Natural killer cell (primary cell): ENCODE results near the gene DIP2C. TPM values are rescaled to one million over a fixed set of nuclear protein-coding genes. Genes with fewer than 3 reads are reported as not detected.
"Not testable (repeated sequence)": the region's sequence is repeated elsewhere in the genome, so short reads cannot be mapped to it uniquely, and the experiment has no call there.

Experiments used
- ATAC-seq, 3 donors: fragments of 150-1000 bp in 2 of 3; fragments of 200-7000 bp in 1 of 3; cut with Tn5 transposase; 1 replicate in 1 of 3; 2 replicates in 2 of 3; pipeline ENCODE4 v1.10.0; 2021; ENCODE audit warnings: mild to moderate bottlenecking in 2 of 3, moderate library complexity in 2 of 3
- DNase-seq, 2 donors: peaks; one replicate each; pipeline versions ENCODE4 v3.0.0 to v3.0.0-alpha.2; 2013 to 2021; ENCODE audit warnings: mixed read lengths in 1 of 2
- H3K27ac ChIP-seq: one replicate; pipeline ENCODE4 v1.5.1; 2013; ENCODE audit warnings: mild to moderate bottlenecking, low read length
- H3K27me3 ChIP-seq: one replicate; pipeline ENCODE4 v1.6.1; 2013; ENCODE audit warnings: low read length; ENCODE audit not compliant: control insufficient read depth, insufficient read depth
- H3K36me3 ChIP-seq: one replicate; pipeline ENCODE4 v1.6.1; 2013; ENCODE audit warnings: low read length; ENCODE audit not compliant: control insufficient read depth, insufficient read depth
- H3K4me1 ChIP-seq: one replicate; pipeline ENCODE4 v1.6.1; 2013; ENCODE audit warnings: low read length; ENCODE audit not compliant: control insufficient read depth, insufficient read depth
- H3K4me3 ChIP-seq: one replicate; pipeline ENCODE4 v1.5.1; 2013; ENCODE audit warnings: low read length
- H3K9me3 ChIP-seq: one replicate; pipeline ENCODE4 v1.6.1; 2013; ENCODE audit warnings: low read length; ENCODE audit not compliant: control insufficient read depth, insufficient read depth
- H3K27ac Mint-ChIP-seq, 2 donors: one replicate each; pipeline ENCODE4 v1.8.0; 2022; ENCODE audit warnings: mild to moderate bottlenecking in 2 of 2, mixed read lengths in 2 of 2, moderate library complexity in 1 of 2
- H3K27me3 Mint-ChIP-seq, 2 donors: one replicate each; pipeline ENCODE4 v1.8.0; 2022; ENCODE audit warnings: low read depth in 2 of 2, mixed read lengths in 2 of 2
- H3K36me3 Mint-ChIP-seq: one replicate; pipeline ENCODE4 v1.8.0; 2022; ENCODE audit warnings: mixed read lengths
- H3K4me1 Mint-ChIP-seq, 2 donors: one replicate each; pipeline ENCODE4 v1.8.0; 2022; ENCODE audit warnings: mixed read lengths in 2 of 2
- H3K4me3 Mint-ChIP-seq: one replicate; pipeline ENCODE4 v1.8.0; 2022; ENCODE audit warnings: mild to moderate bottlenecking, moderate library complexity, mixed read lengths
- H3K9me3 Mint-ChIP-seq, 2 donors: one replicate each; pipeline ENCODE4 v1.8.0; 2022; ENCODE audit warnings: mixed read lengths in 2 of 2
- WGBS: methylation state at CpG from one replicate; pipeline ENCODE4 v1.1.7; 2013; ENCODE audit warnings: missing lambda C conversion rate; ENCODE audit not compliant: insufficient coverage; 5-methylcytosine and 5-hydroxymethylcytosine counted together
- intact Hi-C: fragments of 100-400 bp; cut with micrococcal nuclease; formaldehyde crosslinking; loops from one replicate; pipeline ENCODE4 v1.14.2; 2022
- total RNA-seq, 4 donors: library from RNA; stranded (reverse); fragments of 120-200 nt in 1 of 4; gene quantifications; one replicate each; pipeline versions ENCODE4 v1.2.3 to v1.2.4, GENCODE V29; 2013 to 2022
- TF ChIP-seq, protein P1 (sequence below): fragments of 200-600 bp; IDR thresholded peaks from one replicate; pipeline ENCODE4 v1.8.0; 2022; ENCODE audit warnings: antibody characterized with exemption

The DIP2C gene
- total RNA-seq, 3 donors from 2014 or later (not counting 1 experiment from before 2014, with no cell fraction given) = 1.5 to 5.8 (median 3.8) TPM

DNA sequence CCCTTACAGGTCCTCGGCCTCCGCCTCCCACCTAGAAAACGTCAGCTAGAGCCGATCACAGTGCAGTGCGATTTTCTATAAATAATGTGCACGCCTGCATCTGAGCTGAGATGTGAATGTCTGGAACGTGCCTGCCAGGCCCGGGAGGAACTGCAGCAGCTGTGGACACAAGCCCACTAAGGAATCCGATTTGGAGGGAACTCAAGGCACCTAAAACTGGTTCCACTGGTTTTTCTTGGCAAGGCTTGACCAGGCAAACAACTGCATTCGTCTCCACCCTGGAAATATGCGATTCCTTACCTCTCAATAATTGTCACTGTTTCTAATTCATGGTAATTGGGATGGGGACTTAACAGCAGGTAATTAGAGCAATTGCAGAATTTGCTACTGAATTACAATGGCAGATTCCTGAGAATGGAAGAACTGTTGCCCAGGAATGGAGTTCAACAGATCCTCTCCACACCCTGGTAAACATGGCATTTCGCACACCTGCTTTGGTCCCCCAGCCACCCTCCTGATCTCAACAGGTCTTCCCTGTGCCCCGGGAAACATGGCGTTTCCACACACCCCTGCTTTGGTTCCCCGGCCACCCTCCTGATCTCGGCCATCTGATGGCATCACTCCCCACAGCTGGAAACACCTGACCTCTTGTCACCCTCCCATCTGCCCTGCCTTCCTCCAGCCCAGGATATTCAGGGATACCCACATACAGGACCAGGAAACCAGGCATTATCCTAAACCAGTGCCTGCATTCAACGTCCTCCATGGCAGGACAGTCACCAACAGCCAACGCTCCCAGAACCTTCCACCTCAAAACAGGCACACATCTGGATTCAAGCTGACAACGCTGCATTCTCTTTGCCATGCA lies 76.0 kb downstream of the DIP2C start:
- WGBS = 85% methylated on average over 18 of the region's 19 CpGs
- intact Hi-C loops = no loop called here

DNA sequence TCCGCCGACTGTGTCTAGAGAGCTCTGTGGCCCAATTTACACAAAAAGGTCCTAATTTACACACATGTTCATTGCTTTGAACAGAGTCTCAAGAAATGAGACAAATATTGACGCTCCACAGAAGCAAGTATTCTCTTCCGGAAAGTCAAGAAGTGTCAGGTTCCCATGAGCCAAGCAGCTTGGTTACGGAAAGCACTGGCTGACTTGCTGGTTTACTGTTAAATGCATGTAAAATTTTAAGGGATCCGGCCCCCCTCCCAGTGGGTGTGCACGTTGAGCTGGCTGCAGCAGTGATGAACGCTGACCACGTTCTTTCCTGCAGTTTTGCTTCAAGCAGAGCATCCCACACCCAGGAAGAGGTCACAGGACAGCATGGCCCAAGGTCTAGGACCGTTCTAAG lies 76.8 kb downstream of the DIP2C start:
- DNase-seq = no peak
- Mint-ChIP-seq H3K27ac (no peak overlapping the region), H3K4me1 (no peaks in the 10 kb centered on the region), H3K4me3 (no peak overlapping the region), H3K27me3 (peaks cover 0 to 1% of the 10 kb centered on the region in 2 donors), H3K9me3 (no peaks in the 10 kb centered on the region), H3K36me3 (no peaks in the 10 kb centered on the region)
- TF ChIP-seq, protein P1, sequence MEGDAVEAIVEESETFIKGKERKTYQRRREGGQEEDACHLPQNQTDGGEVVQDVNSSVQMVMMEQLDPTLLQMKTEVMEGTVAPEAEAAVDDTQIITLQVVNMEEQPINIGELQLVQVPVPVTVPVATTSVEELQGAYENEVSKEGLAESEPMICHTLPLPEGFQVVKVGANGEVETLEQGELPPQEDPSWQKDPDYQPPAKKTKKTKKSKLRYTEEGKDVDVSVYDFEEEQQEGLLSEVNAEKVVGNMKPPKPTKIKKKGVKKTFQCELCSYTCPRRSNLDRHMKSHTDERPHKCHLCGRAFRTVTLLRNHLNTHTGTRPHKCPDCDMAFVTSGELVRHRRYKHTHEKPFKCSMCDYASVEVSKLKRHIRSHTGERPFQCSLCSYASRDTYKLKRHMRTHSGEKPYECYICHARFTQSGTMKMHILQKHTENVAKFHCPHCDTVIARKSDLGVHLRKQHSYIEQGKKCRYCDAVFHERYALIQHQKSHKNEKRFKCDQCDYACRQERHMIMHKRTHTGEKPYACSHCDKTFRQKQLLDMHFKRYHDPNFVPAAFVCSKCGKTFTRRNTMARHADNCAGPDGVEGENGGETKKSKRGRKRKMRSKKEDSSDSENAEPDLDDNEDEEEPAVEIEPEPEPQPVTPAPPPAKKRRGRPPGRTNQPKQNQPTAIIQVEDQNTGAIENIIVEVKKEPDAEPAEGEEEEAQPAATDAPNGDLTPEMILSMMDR = no peak
- H3K9me3 ChIP-seq = no peaks in the 10 kb centered on the region
- H3K4me3 ChIP-seq = no peak overlapping the region
- WGBS = 83% methylated on average over 10 of the region's 10 CpGs
- H3K36me3 ChIP-seq = no peaks in the 10 kb centered on the region
- H3K27me3 ChIP-seq = peaks cover 2% of the 10 kb centered on the region
- H3K4me1 ChIP-seq = no peaks in the 10 kb centered on the region
- H3K27ac ChIP-seq = no peak overlapping the region
- no peak for ATAC-seq
- intact Hi-C loops = no loop called here

More for the DNA sequence above, 76.0 kb downstream of the DIP2C start:
- Mint-ChIP-seq H3K4me1 (no peaks in the 10 kb centered on the region), H3K4me3 (no peak overlapping the region), H3K27me3 (peaks cover 0 to 9% of the 10 kb centered on the region in 2 donors), H3K27ac (no peak overlapping the region), H3K9me3 (no peaks in the 10 kb centered on the region), H3K36me3 (no peaks in the 10 kb centered on the region)
- TF ChIP-seq, protein P1 = no peak
- no peaks in the 10 kb centered on the region for H3K4me1 ChIP-seq
- no peak overlapping the region for H3K4me3 ChIP-seq
- H3K27ac ChIP-seq = no peak overlapping the region
- peaks cover 2% of the 10 kb centered on the region for H3K27me3 ChIP-seq
- H3K36me3 ChIP-seq = no peaks in the 10 kb centered on the region
- no peaks in the 10 kb centered on the region for H3K9me3 ChIP-seq
- DNase-seq (no peak), ATAC-seq (no peak)

DNA sequence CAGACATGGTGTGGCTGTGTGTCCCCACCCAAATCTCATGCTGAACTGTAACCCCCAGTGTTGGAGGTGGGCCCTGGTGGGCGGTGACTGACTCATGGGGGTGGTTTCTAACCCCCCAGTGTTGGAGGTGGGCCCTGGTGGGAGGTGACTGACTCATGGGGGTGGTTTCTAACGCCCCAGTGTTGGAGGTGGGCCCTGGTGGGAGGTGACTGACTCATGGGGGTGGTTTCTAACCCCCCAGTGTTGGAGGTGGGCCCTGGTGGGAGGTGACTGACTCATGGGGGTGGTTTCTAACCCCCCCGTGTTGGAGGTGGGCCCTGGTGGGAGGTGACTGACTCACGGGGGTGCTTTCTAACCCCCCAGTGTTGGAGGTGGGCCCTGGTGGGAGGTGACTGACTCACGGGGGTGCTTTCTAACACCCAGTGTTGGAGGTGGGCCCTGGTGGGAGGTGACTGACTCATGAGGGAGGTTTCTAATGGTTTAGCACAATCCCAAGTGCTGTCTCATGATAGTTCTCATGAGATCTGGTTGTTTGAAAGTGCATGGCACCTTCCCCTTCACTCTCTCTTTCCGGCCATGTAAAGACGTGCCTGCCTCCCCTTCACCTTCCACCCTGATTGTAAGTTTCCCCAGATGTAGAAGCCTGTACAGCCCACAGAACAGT lies 78.7 kb downstream of the DIP2C start:
- intact Hi-C loops, H3K27me3 ChIP-seq, H3K27ac Mint-ChIP-seq, H3K27me3 Mint-ChIP-seq, H3K36me3 Mint-ChIP-seq, H3K27ac ChIP-seq, DNase-seq, H3K4me3 Mint-ChIP-seq, H3K36me3 ChIP-seq, H3K9me3 ChIP-seq, ATAC-seq, H3K4me1 Mint-ChIP-seq, H3K9me3 Mint-ChIP-seq, H3K4me1 ChIP-seq, H3K4me3 ChIP-seq: not testable (repeated sequence)
- 76% methylated on average over 7 of the region's 7 CpGs for WGBS

DNA sequence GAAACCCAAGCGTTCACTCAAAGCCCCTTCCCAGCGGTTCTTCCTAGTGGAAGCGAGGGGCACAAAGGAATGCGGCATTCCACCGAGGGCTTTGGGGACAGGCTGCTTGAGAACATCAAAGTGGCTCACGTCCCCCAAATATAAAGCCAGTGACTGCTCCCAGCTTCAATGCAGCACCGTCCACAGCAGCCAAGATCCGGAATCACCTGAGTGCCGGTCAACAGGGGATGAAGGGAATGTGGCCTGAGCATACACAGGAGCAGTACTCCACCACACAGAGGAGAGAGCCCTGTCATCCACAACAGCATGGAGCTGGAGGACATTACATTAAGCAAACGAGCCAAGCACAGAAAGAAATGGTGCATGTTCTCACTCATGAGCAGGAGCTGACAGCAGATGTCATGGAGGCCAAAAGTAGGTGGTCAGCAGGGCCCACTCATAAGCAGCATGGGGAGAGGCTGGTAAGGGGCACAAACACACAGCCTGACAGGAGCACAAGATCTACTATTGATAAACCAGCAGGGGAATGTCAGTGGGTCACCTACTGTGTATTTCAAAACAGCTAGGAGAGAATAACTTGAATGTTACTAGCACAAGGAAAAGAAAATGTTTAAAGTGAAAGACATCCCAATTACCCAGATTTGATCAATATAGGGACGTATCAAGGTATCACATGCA lies 79.5 kb downstream of the DIP2C start:
- no peaks in the 10 kb centered on the region for H3K9me3 Mint-ChIP-seq
- H3K36me3 Mint-ChIP-seq = no peaks in the 10 kb centered on the region
- Histone ChIP-seq H3K4me3 (no peak overlapping the region), H3K9me3 (no peaks in the 10 kb centered on the region), H3K27ac (no peak overlapping the region), H3K36me3 (no peaks in the 10 kb centered on the region), H3K27me3 (no peaks in the 10 kb centered on the region), H3K4me1 (no peaks in the 10 kb centered on the region)
- H3K4me1 Mint-ChIP-seq = no peaks in the 10 kb centered on the region
- peaks cover 3 to 9% of the 10 kb centered on the region in 2 donors for H3K27me3 Mint-ChIP-seq
- DNase-seq (no peak), ATAC-seq (no peak)
- intact Hi-C loops = no loop called here
- TF ChIP-seq, protein P1 = no peak
- WGBS = 69% methylated on average over 10 of the region's 11 CpGs
- H3K4me3 Mint-ChIP-seq = no peak overlapping the region
- H3K27ac Mint-ChIP-seq = peak overlapping the region; percentile 10 to 65
